ENCODE data around the gene CAND1.
A peak's percentile ranks its signal among the peaks of the same experiment; 100 is the strongest.

CAND1 gene

DNA sequence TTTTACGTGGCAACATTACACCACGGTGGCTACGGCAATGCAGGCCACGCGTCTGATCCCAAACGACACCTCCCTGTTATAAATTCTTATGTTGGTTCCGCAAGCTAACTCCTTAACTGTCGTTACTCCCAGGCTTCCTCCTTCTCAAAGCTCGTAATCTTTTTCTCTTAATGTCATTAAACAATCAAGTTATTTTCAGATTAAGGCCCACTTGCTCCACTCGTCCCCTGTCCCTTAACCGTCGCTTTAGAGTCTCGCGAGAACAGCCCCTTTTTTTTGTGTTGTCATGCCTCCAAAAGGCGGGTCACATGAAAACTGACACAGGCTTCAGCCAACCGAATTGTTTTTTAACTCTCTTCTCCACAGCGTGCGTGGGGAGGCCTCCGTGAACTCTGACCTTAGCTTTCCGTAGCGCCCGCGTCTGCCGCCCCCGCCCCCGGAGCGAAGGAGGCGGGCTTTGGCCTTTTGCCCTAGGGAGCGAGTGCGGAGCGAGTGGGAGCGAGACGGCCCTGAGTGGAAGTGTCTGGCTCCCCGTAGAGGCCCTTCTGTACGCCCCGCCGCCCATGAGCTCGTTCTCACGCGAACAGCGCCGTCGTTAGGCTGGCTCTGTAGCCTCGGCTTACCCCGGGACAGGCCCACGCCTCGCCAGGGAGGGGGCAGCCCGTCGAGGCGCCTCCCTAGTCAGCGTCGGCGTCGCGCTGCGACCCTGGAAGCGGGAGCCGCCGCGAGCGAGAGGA lies at the start of gene CAND1:
CAND1 (plus strand) TSS at position 463 of the 737 bp plus-strand sequence. CDS start 360 bp downstream, outside the sequence.
- TF ChIP-seq POLR2A (IDR thresholded peaks at IDR 0.05; ENCODE audit: low read depth, low read length): peak; percentile 75
- DNase-seq (ENCODE audit: insufficient read length, low spot score): peak; percentile 70
- FAIRE-seq: peak; percentile 83

DNA sequence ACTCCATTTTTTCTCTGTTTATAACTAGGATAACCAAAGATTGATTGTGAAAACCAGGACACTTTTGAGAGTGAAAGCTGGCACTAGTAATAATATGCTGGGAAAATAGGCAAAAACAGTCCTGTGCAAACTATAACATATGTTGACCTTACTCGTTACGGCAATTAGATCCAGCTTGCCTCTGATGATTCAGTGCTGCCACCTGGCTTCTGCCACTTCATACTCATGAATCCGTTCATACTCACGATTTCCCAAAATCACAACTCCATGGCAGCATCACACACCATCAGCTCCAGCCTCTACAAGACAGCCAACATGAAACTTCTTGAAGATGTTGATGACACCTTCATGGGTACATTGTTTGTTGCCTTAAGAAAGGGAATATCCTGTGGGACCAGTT lies 49.1 kb upstream of the CAND1 start:
- no peak for TF ChIP-seq POLR2A (IDR thresholded peaks at IDR 0.05; ENCODE audit: low read depth, low read length)
- DNase-seq (ENCODE audit: insufficient read length, low spot score) (no peak), FAIRE-seq (peak; percentile 79)

DNA sequence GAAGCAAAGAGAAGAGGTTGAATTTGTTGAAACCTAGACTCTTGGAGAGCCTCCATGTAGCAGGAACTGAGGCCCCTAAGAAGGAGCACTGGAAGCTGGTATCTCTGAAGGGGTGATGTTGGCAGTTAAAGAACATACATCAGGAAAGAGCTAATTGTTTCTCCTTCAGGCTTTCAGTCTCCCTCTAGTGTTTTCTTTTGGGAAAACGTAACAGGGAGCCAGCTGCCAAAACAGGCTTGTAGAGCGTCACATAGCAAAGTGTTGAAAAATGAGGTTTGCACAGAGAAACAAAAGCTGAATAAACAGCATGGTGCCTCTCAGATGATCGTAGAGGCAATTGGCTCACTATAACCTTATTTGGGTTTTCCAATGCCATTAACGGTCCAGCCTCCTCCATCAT lies 46.9 kb upstream of the CAND1 start:
- TF ChIP-seq POLR2A (IDR thresholded peaks at IDR 0.05; ENCODE audit: low read depth, low read length): no peak
- DNase-seq (ENCODE audit: insufficient read length, low spot score) (no peak), FAIRE-seq (no peak)

- DNase-seq (ENCODE audit: insufficient read length, low spot score) (no peak), FAIRE-seq (no peak)
- TF ChIP-seq POLR2A (IDR thresholded peaks at IDR 0.05; ENCODE audit: low read depth, low read length): no peak
Observed at GRCh38 chr12:67223225-67223624, 45.9 kb upstream of the CAND1 start.

DNA sequence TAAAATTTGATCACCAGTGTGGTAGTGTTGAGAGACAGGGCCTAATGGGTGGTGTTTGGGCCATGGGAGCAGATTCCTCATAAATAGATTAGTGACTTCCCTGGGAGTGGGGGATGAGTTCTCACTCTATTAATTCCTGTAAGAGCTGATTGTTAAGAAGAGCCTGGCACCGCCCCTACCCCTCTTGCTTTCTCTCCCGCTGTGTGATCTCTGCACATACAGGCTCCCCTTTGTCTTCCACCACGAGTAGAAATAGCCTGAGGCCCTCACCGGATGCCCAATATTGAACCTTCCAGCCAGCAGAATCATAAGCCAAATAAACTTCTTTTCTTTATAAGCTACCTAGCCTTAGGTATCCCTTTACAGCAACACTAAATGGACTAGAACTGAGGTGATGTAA lies 31.9 kb upstream of the CAND1 start:
- TF ChIP-seq POLR2A (IDR thresholded peaks at IDR 0.05; ENCODE audit: low read depth, low read length): no peak
- FAIRE-seq (no peak), DNase-seq (ENCODE audit: insufficient read length, low spot score) (no peak)

DNA sequence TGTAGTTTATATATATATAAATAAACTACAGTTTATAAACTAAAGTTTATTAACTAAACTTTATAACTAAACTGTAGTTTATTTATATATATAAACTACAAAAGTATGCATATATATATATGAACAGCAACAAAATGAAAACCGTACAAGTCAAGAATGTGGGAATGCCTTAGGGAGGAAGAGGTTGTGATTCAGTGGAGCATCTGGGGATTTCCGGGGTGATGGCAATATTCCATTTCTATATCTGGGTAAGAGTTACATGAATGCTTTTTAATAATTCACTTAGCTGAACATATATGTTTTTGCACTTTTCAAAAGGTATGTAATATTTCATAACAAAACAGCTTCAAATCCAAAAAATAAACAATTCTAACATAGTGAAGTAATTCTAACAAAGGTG lies 30.1 kb upstream of the CAND1 start:
- TF ChIP-seq POLR2A (IDR thresholded peaks at IDR 0.05; ENCODE audit: low read depth, low read length): no peak
- no peak for FAIRE-seq
- no peak for DNase-seq (ENCODE audit: insufficient read length, low spot score)

DNA sequence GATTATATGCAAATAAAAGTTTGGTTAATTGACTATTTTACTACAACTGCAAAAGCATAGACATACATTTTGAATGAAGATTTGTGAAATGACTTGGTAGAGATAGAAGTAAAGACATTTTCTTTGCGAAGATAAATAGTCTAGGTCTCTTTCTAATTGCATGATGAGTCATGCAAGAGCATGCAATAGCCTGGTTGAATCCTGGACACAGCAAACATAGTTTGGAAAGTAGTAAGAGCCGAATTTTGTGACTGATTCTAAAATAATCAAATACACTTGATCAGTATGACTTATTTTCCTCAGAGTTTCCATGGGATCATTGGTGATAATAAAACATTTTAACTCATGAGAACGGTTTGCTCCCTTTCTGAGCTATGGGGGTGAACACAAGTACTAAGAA lies 27.7 kb upstream of the CAND1 start:
- DNase-seq (ENCODE audit: insufficient read length, low spot score): no peak
- TF ChIP-seq POLR2A (IDR thresholded peaks at IDR 0.05; ENCODE audit: low read depth, low read length): no peak

DNA sequence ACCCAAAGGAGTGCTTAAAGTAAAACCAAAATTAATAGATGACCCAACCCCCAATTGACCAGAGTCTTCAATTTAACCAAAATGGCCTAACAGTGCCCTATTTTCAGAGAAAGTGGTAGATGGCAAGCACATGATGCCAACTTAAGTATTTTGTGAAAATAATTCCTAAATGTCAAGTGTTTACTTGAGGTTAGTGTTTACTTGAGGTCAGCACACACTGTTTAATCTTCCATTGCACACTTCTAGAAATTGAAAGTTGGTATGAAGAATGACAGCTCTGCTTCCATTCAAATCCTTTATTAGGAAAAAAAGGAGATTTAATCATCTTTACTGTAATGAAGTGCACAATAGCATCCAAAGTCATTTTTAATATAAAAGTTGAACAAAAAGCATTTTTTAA lies 25.9 kb upstream of the CAND1 start:
- no peak for DNase-seq (ENCODE audit: insufficient read length, low spot score)
- FAIRE-seq: no peak
- TF ChIP-seq POLR2A (IDR thresholded peaks at IDR 0.05; ENCODE audit: low read depth, low read length): no peak

More for the DNA sequence above, 27.7 kb upstream of the CAND1 start:
- no peak for FAIRE-seq

GRCh38 chr12:67245571-67245970 lies 23.6 kb upstream of the CAND1 start:
- DNase-seq (ENCODE audit: insufficient read length, low spot score): no peak
- no peak for FAIRE-seq
- TF ChIP-seq POLR2A (IDR thresholded peaks at IDR 0.05; ENCODE audit: low read depth, low read length): no peak

GRCh38 chr12:67251012-67251411 lies 18.1 kb upstream of the CAND1 start:
- no peak for TF ChIP-seq POLR2A (IDR thresholded peaks at IDR 0.05; ENCODE audit: low read depth, low read length)
- FAIRE-seq (no peak), DNase-seq (ENCODE audit: insufficient read length, low spot score) (no peak)

DNA sequence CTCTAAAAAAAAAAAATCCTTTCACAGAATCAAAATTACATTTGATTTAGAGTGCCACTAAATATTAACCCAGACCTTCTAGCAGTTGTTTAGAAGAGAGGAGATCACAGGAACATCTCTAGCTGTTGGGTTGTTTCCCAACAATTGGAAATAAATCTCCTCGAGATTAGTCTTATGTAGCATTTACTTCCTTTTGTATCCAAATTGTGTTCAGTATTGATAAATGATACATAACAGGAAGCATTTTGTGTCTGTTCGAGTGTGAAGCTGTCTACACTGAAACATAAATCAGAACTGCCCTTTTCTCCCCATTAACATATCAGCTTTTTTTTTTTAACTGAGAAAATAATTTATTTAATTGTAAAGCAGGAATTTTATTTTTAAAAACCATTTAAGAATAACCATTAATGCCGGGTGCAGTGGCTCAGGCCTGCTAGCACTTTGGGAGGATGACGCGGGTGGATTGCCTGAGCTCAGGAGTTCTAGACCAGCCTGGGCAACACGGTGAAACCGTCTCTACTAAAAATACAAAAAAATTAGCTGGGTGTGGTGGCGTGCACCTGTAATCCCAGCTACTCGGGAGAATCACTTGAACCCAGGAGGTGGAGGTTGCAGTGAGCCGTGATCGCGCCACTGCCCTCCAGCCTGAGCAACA lies 14.7 kb upstream of the CAND1 start:
- TF ChIP-seq POLR2A (IDR thresholded peaks at IDR 0.05; ENCODE audit: low read depth, low read length): no peak
- DNase-seq (ENCODE audit: insufficient read length, low spot score) (no peak), FAIRE-seq (no peak)

DNA sequence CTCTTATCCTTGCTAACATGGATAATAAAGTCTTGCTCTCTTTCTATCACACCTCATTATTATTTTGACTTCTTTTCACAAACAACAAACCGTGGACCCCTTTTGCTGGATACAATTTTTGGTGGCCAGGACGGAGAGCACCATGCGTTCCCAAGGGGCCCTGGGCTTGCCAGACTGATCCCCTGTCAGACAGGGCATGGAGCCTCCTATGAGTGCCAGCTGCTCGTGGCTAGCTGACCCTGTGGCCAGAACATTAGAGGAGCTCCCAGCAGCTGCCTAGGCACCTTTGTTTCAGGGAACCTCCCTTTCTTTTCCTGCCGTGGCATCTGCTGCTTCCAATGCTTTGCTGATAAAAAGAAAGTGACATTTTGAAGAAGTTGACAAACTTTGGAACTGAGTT lies 12.5 kb upstream of the CAND1 start:
- no peak for FAIRE-seq
- TF ChIP-seq POLR2A (IDR thresholded peaks at IDR 0.05; ENCODE audit: low read depth, low read length): no peak
- DNase-seq (ENCODE audit: insufficient read length, low spot score): no peak

GRCh38 chr12:67263471-67263870 lies 5.7 kb upstream of the CAND1 start:
- FAIRE-seq: no peak
- DNase-seq (ENCODE audit: insufficient read length, low spot score): no peak
- no peak for TF ChIP-seq POLR2A (IDR thresholded peaks at IDR 0.05; ENCODE audit: low read depth, low read length)

GRCh38 chr12:67268335-67268895 lies 743 bp upstream of the CAND1 start:
- no peak for TF ChIP-seq POLR2A (IDR thresholded peaks at IDR 0.05; ENCODE audit: low read depth, low read length)
- peak; percentile 74 for DNase-seq (ENCODE audit: insufficient read length, low spot score)
- peak; percentile 93 for FAIRE-seq

Data from H54 (cell line).